Suppressor macrophage (primary cell): ENCODE results near the gene ARHGAP15.

Source experiments
- DNase-seq, 4 experiments: peaks; one replicate each; pipeline ENCODE4 v3.0.0-alpha.2; 2020 to 2022

Gene ARHGAP15

DNA sequence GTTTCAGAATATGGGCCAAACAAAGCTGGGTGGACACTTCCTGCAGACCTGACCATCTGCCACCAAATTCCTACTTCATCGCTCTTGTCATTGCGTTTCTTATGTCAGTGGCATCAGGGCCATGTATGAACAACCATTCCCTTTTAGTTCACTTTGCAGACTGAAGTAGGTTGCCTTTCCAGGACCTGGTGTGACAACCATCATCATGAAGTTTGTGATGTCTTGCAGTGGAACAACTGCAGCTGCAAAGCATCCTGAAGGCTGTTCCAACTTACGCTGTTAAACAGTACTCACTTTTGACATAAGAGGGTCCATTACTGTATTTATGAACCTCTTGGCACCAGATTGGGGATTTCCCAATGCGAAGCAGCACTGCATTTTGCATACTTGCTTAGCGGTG lies 511.6 kb downstream of the ARHGAP15 start:
- DNase-seq = no peak

GRCh38 chr2:143645921-143646645 lies 516.9 kb downstream of the ARHGAP15 start:
- no peak for DNase-seq

- no peak for DNase-seq
These were observed 520.1 kb downstream of the ARHGAP15 start for GRCh38 chr2:143649226-143649740.

- no peak for DNase-seq
These were observed 523.5 kb downstream of the ARHGAP15 start for GRCh38 chr2:143652692-143653091.

DNA sequence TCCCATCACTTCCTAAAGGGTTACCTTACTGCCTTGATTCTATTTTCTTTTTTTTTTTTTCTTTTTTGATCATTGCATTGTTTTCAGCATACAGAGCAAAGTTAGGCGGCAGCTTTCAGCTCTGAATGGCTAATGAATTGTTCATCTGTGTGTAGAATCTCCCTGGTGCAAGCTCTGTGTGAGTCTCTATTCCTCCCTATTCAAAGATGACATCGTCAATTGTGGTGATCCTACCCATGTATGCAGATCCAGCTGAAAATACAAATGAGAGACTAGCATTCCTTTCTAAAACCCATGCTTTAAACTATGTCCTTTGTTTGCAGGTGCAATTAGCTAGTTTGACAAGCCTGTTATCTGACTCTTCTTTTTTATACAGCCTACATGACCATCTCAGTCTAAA lies 539.0 kb downstream of the ARHGAP15 start:
- DNase-seq = no peak

GRCh38 chr2:143674051-143674450 lies 544.8 kb downstream of the ARHGAP15 start:
- peak in 3 of 4 experiments; percentile 5 to 62 (median 61) for DNase-seq

GRCh38 chr2:143675021-143675420 lies 545.8 kb downstream of the ARHGAP15 start:
- peak in 2 of 4 experiments; percentile 46 to 50 for DNase-seq

DNA sequence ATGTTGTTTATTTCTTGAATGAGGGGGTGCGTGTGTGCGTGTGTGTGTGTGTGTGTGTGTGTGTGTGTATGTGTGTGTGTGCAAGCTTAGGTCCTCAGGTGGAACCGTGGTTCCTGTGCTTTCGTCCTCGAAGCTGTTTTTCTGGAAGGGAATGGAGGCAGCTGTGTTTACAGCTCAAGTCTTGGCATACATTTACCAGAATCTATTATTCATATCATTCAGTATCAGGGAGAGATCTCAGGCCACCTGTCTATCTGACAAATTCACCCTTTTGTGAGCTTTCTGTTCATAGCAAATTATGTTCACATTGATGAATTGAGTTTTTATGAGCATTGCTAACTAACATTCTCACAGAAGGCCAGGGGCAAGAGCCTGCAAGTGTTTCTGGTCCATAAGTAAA lies 550.4 kb downstream of the ARHGAP15 start:
- DNase-seq = no peak

GRCh38 chr2:143680885-143681405 lies 551.7 kb downstream of the ARHGAP15 start:
- no peak for DNase-seq

DNA sequence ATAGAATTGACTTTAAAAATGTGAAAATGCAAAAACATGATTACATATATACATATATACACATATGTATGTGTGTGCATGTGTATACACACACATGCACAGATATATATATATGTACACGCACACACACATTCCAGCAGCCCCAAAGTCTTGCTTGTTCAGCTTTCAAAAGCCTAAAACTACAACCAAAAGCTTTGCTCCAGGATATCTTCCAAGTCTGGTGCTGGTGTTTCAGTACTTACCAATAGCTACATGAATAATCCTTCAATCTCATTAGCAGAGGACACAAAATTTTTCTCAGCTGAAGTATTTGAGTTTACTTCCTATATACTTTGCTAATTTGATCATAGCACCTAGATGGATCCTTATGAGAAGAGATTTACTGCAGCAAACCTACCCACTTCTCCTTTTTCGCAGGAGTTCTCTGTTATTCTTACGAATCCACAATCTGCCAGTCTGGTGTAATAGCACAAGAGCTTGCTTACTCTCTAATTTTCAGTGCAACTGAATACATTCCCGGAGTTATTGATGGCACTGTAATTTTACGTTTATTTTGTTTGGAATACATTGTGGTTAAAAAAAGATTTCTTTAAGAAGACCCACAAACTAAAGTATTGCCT lies 553.3 kb downstream of the ARHGAP15 start:
- peak in 3 of 4 experiments; percentile 5 to 36 (median 22) for DNase-seq

DNA sequence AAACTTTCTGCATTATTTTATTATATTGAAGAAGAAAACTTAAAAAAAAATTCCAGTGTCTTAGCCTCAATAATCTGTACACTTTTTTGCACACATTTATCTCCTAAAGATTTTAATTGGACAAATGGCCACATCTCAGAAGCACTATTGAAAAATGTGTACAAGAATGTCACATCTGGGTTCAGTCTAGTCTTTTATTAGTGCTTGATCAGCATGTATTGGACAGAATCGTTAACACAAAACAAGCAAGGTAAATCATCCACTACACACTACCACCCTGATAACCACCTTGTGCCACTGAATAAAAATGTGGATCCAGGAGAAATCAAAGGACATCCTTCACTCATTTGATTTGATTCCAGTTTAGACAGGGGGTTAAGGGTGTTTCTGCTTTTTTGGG lies 554.8 kb downstream of the ARHGAP15 start:
- no peak for DNase-seq

- no peak for DNase-seq
These were observed 555.5 kb downstream of the ARHGAP15 start for GRCh38 chr2:143684551-143685320.

DNA sequence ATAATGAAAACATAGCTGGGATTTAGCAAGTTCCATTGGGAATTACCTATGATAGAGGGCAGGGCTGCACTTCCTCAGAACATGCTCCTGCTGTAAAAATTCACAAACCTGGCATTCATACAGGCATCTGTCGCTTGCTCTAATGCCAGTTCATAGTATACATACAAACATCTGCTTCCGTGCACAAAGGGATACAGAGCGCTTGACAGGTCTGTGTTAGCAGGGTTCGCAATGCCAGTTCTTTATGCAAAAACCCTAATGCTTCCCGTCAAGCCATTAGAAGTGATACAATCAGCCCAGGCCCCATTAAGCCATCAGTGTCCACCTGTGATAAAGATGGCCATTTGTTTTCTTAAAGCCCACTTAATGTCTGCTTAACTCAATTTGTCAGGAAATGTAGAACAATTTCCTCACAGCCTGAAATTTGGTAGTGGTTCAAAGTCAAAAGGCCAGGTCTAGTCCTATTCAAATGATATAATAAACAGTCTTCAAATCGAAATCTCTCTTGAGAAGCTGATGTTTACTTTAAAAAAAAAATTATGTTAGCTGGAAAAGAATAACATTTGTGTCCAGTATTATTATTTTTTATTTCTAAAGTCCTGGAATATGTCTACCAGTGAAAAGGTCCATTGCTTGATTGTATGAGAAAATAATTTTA lies 556.3 kb downstream of the ARHGAP15 start:
- DNase-seq = no peak

DNA sequence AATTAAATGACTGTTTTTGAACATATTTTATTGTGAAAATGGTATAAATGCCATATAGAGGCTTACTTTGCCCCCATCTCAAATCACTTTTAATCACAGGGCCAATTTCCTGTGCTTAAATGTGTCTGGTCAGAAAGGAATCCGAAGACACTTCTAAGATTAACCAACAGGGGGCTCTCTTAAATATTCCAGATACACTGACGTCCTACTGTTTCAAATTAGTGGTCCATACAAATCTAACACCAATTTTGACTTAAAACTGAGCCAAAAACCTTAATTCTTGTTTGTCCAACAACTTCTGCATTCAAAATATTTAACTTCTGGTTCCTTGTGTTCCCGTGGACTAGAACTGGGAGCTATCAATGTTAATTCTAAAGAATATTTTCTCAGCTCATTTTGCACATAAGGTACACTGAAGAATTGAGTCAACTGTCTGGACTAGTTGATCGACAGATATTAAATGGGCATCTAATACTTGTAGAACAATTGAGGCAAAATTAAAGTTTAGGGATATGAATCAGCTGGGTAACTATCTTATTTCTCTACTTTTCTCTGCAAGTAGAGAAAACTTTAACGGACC lies 557.5 kb downstream of the ARHGAP15 start:
- DNase-seq = peak; percentile 24 to 62 (median 42)

- no peak for DNase-seq
These were observed 559.0 kb downstream of the ARHGAP15 start for GRCh38 chr2:143688248-143688647.

DNA sequence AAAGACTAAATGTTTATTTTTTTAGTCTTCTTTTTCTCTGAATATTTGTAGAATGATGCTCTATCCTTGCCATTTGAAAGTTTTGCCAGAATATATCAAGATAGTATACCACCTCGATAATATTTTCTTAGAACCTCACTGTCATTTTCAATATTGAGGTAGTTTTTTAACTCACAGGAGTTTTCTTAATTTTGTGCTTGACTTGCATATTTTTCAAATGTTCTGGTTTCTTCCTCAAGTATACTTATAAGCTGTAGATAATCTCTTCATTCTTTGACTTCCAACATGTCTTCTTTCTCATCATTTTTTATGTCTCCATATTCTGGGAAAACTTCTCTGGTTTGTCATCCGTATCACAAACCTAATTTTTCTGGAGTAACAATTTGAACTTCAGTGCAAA lies 559.6 kb downstream of the ARHGAP15 start:
- no peak for DNase-seq

GRCh38 chr2:143689541-143689940 lies 560.3 kb downstream of the ARHGAP15 start:
- DNase-seq = no peak

GRCh38 chr2:143690235-143690634 lies 561.0 kb downstream of the ARHGAP15 start:
- DNase-seq = no peak

GRCh38 chr2:143691121-143691520 lies 561.9 kb downstream of the ARHGAP15 start:
- no peak for DNase-seq

DNA sequence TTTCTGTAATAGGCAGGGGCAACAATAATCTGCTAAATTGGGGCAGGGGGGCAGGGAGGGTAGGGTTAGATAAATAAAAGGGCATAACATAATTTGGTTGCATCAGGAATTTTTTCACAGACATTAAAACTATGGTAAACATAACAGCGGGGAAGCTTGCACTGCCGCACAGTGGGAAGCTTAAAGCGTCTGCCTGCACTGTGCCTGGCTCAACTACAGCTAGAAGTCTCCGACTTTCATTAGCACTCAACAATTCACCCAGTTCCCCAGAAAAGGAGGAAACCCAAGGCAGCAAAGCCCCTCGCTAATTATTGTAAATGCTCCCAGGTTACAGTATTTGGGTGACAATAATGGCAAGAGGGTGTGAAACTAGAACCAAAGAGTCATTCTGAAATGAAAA lies 562.9 kb downstream of the ARHGAP15 start:
- DNase-seq = no peak

DNA sequence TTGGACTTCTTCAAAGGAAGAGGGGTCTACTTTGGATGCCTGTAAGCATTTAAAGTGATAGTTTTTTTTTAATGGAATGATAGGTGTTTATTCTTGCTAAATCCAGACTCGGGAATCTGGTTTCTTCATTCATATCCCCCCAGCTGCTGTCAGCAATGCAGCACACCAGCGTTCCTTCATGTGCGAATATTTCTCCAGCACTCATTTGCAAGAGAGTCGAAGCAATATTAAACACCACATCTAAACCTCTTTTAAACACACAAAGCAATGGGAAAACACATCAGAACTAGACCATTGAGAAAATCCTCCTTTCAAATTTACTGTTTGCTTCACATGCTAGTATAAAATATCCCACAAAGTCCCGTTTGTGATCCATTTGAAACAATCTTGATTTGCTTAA lies 563.7 kb downstream of the ARHGAP15 start:
- no peak for DNase-seq

- no peak for DNase-seq
These were observed 565.1 kb downstream of the ARHGAP15 start for GRCh38 chr2:143694335-143694734.
